HG02763 (cell line): ENCODE data around the gene VARS2.
"Not testable (repeated sequence)": the region's sequence is repeated elsewhere in the genome, so short reads cannot be mapped to it uniquely, and the experiment has no call there.

Experiments used
- ATAC-seq: cut with Tn5 transposase; IDR thresholded peaks from one replicate; pipeline ENCODE4 v1.9.1; 2021; ENCODE audit warnings: mild to moderate bottlenecking, moderate library complexity; ENCODE audit not compliant: unreplicated experiment

The VARS2 gene

DNA sequence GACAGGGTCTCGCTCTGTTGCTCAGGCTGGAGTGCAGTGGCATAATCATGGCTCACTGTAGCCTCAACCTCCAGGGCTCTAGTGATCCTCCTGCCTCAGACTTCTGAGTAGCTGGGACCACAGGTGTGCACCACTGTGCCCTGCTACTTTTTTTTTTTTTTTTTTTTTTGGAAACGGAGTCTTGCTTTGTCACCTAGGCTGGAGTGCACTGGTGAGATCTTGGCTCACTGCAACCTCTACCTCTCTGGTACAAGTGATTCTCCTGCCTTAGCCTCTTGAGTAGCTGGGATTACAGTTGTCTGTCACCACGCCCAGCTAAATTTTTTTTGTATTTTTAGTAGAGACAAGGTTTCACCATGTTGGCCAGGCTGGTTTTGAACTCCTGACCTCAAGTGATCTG, 13.0 kb downstream of the VARS2 start:
- ATAC-seq = not testable (repeated sequence)

- ATAC-seq = no peak
Measured at GRCh38 chr6:30928677-30929076, 14.6 kb downstream of the VARS2 start.

- no peak for ATAC-seq
Measured at GRCh38 chr6:30930506-30930905, 16.5 kb downstream of the VARS2 start.

DNA sequence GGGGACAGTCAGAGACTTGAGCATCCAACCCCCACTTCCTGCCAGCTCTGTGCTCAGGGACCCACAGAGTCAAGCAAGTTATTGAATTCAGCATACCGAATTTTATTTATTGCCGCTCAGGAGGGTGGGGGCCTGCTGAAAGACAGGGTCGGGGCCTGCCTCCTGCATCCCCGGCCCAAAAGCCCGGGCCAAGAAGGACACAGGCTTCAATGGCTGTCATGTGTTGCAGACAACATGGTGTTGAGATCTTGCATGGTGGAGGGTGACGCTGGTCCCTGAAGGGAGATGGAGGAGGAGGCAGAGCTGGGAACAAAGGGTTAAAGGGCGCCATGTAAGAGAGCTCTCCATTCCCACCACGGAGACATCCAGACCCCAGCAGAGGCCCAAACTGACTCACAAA, 17.2 kb downstream of the VARS2 start:
- ATAC-seq = no peak

DNA sequence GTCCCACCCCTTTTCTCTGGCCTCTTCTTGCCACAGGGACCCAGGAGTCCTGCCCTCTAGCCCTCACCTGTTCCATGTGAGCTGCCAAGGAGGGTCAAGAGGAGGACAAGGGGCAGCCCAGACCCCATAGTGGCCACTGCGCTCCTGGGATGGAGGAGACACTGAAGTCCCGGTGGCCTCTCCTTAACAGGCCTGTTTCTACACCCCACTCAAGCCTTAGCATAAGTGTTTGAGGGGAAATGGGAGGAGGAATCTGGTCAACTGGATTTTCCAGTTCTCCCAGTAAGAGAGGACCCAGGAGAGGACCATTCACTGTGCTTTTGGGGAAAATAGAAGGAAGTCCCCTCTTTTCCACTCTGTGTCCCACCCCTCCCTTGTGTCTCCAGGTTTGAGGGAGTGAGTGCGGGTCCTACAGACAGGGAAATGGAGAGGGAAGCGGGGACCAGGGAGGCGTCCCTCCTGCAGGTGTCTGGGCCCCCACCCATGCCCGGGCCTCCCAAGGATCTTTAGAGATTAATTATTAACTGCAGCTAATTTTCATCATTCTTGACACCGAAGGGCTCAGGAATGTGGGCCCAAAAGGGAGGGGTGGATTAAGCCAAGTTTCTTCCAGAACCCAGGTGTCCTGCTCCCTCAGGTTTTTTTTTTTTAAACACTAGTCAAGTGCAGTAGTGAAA, 18.1 kb downstream of the VARS2 start, which contains the start of gene SFTA2:
Gene SFTA2 (minus strand): TSS at position 202 of the 677 bp plus-strand sequence. CDS start 74 bp downstream, at position 128.
- no peak for ATAC-seq

DNA sequence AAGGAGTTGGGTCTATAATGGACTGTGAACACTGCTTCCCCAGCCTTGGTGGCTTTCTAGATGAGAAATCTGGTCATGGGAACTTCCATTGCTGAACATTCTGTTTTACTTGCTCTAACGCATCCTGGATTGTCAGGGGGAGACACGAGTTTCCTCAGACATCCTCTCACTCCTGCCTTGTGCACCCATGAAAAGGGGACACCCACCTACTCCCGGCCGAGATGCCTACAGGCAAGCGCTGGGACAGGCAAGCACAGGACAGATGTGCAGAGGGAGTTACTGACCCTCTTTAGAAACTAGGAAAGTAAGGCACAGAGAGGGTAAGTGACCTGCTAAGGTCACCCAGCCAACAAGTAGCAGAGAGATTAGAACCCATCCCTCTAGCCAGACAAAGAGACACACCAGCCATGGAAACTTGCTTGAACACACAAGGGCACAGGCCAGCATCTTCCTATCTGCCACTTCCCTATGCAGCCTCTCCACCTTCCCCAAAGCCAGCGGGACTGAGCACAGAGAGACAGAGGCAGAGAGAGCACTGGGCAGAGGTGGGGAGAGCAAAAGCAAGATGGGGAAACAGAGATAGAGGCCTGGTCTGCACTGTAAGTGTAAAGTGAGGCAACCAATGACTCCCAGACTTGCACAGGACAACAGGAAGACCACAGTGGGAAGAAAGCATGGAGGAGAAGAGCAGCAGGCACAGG, 18.8 kb downstream of the VARS2 start:
- no peak for ATAC-seq

DNA sequence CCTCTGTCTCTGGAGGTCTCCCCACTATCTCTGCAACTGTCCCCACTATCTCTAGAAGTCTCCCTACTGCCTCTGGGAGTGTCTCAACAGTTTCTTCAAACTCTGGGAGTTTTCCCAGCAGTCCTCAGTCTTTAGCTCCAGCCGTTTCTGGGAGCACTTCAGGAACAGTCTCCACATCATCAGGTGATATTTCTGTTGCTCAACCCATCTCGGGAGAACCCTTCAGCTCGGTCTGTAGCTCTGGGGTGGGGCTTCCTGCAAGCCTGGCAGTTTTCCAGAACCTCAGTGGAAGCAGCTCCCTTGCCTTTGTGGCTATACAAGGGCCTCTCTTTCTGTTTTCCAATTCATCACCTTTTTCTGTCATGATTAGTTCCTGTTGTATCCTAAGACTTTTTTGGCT, 21.0 kb downstream of the VARS2 start:
- ATAC-seq = no peak

GRCh38 chr6:30937265-30937664, 23.2 kb downstream of the VARS2 start:
- ATAC-seq = no peak

GRCh38 chr6:30938730-30939129, 24.7 kb downstream of the VARS2 start:
- no peak for ATAC-seq

- no peak for ATAC-seq
Measured at GRCh38 chr6:30939473-30939872, 25.4 kb downstream of the VARS2 start.

GRCh38 chr6:30940361-30940986, 26.4 kb downstream of the VARS2 start, which contains the start of gene MUCL3:
MUCL3 (plus strand) TSS chr6:30940973; CDS start chr6:30941000, 27 bp downstream.
- no peak for ATAC-seq

GRCh38 chr6:30942338-30943060, 28.5 kb downstream of the VARS2 start:
- no peak for ATAC-seq

GRCh38 chr6:30944051-30944450, 30.0 kb downstream of the VARS2 start:
- no peak for ATAC-seq

GRCh38 chr6:30945281-30945680, 31.2 kb downstream of the VARS2 start:
- ATAC-seq = no peak

GRCh38 chr6:30947231-30947630, 33.2 kb downstream of the VARS2 start:
- no peak for ATAC-seq

GRCh38 chr6:30948811-30949210, 34.8 kb downstream of the VARS2 start:
- ATAC-seq = no peak

- no peak for ATAC-seq
Measured at GRCh38 chr6:30951907-30952469, 38.0 kb downstream of the VARS2 start.

DNA sequence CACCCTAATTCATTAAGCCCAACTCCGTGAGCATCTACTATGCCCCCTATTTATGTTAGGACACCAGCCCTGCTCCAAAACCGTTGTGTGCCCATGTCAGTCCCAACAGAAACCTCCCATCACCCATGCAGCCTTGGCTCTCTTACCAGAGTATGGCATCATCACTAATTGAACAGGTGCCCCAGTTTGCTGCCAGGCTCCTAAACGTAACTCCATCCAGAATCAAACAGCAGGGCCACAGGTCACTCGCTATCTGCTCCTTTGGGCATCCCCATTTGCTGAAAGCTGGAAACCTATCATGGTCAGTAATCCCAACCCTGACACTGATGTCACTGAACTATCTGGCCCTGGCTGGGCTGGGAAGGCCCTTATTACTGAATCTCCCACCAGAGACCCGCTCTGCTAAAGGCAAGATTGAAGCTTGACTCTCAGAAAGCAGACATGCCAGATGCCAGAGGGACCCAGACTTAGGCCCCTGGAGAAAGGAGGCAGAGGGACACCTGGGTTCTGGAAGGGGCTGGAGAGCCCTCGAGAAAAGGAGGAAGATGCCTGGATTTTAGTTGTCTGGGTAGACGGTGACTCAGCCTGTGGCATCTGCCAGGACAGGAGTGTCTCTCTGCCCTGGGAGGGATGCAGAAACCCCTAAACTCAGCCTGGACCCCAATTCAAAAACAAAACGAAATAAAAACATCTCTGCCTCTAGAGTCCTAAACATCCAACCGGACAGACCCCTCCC, 40.8 kb downstream of the VARS2 start:
- ATAC-seq = no peak

GRCh38 chr6:30955367-30956042, 41.5 kb downstream of the VARS2 start:
- ATAC-seq = peak; percentile 59

DNA sequence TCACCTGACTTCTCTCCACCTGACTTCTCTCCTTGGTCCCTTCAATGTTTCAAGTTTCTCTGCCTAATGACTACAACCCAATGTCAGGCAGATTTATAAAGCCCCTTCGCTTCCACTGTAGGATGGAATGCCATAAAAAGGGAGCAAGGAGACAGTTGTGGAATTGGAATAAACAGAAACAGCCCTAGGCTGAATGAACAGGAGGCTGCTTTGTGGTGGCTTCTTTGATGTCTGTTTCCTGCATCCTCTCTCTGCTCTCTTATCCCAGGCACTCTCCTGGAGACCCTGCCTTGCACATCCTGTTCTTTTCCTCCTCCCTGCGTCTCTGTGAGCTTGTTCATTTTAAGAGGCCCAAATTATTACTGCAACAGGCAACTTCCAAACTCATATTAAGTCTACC, 43.7 kb downstream of the VARS2 start:
- ATAC-seq = no peak
